ENCODE measurements around the gene GDPD2.
"Not testable (repeated sequence)": the region's sequence is repeated elsewhere in the genome, so short reads cannot be mapped to it uniquely, and the experiment has no call there.

DNA sequence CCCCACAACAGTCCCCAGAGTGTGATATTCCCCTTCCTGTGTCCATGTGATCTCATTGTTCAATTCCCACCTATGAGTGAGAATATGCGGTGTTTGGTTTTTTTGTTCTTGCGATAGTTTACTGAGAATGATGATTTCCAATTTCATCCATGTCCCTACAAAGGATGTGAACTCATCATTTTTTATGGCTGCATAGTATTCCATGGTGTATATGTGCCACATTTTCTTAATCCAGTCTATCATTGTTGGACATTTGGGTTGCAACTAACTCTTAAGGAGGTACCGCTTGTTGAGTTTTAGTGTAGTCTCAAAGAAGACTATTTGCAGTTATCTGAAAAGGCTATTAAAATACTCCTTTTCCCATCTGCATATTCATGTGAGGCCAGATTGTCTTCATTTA is 22.9 kb upstream of the GDPD2 start:
- TF ChIP-seq SNAI2 (CRISPR knock-in tag; IDR thresholded peaks at IDR 0.05); ZFP3 (CRISPR knock-in tag; IDR thresholded peaks at IDR 0.05); ZC3H10 (CRISPR knock-in tag; IDR thresholded peaks at IDR 0.05); BACH2 (CRISPR knock-in tag; IDR thresholded peaks at IDR 0.05; ENCODE audit: borderline replicate concordance); ISL1 (CRISPR knock-in tag; IDR thresholded peaks at IDR 0.05); RARB (CRISPR knock-in tag; IDR thresholded peaks at IDR 0.05); ZNF70 (CRISPR knock-in tag; IDR thresholded peaks at IDR 0.05); CSDC2 (CRISPR knock-in tag; IDR thresholded peaks at IDR 0.05); PPARA (CRISPR knock-in tag; IDR thresholded peaks at IDR 0.05; ENCODE audit: borderline replicate concordance); GLIS3 (CRISPR knock-in tag; IDR thresholded peaks at IDR 0.05); ZNF8 (CRISPR knock-in tag; IDR thresholded peaks at IDR 0.05): not testable (repeated sequence)
- TF ChIP-seq, protein P1, sequence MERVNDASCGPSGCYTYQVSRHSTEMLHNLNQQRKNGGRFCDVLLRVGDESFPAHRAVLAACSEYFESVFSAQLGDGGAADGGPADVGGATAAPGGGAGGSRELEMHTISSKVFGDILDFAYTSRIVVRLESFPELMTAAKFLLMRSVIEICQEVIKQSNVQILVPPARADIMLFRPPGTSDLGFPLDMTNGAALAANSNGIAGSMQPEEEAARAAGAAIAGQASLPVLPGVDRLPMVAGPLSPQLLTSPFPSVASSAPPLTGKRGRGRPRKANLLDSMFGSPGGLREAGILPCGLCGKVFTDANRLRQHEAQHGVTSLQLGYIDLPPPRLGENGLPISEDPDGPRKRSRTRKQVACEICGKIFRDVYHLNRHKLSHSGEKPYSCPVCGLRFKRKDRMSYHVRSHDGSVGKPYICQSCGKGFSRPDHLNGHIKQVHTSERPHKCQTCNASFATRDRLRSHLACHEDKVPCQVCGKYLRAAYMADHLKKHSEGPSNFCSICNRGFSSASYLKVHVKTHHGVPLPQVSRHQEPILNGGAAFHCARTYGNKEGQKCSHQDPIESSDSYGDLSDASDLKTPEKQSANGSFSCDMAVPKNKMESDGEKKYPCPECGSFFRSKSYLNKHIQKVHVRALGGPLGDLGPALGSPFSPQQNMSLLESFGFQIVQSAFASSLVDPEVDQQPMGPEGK (CRISPR knock-in tag; IDR thresholded peaks at IDR 0.05; ENCODE audit: borderline replicate concordance) = not testable (repeated sequence)
